Renal cortical epithelial cell (primary cell): ENCODE results near the gene HOXA7. TPM values are rescaled to one million over a fixed set of nuclear protein-coding genes. Genes with fewer than 3 reads are reported as not detected.

Experiments
- DNase-seq: peaks from one replicate; pipeline ENCODE4 v3.0.0-alpha.2; 2011; ENCODE audit warnings: low read depth
- total RNA-seq: library from RNA; depleted of rRNA; stranded (reverse); fragments of >200 nt; gene quantifications from 2 replicates; pipeline ENCODE4 v1.2.3, GENCODE V29; 2014

HOXA7 gene
- total RNA-seq, 1 donor from 2014 or later: 12.0 TPM

- DNase-seq: no peak
Measured at GRCh38 chr7:27119412-27119911, 37.0 kb downstream of the HOXA7 start.

GRCh38 chr7:27118580-27118979, 37.9 kb downstream of the HOXA7 start:
- DNase-seq: no peak

GRCh38 chr7:27117887-27118491, 38.5 kb downstream of the HOXA7 start:
- peak; percentile 69 for DNase-seq

DNA sequence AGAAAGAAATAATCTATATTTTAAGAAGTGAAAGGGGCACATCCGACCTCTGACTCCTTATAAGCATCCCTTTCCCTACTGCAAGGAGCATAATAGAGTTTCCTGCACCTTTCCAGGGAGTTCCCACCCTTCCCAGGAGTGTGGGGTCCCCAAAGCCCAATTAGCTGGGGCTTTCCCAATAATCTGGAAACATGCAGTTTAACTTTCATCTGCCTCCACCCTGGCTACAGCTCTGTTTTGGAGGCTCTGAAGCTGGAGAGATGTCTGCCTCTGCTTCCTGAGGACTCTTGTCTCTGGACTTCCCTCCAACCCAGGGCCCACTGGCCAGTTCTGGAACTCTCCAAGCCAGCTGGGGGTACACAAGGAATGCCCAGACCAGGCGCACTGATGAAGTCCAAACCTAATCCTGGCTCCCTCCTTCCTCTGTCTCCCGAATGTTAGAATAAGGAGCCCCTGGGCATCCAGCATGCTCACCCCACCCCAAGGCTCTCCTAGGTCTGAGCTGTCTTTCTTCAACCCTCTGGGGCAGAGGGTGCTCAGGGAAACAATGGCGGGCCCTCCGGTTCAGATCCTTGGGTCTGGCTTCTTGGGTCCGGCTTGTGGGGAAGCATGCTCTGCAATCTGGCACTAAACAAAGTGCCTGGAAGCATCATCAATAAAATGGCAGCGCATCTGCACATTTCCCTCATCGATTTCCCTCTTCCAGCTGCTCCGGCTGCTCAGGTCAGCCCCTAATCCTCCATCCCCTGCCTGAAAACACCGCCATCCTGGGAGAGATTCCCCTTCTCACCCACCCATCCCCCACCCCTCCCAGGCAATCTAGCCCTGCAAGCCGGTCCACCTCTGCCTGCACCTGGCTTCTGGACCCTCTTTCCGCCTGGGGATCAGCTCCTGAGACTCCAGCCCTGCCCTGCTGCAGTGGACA, 39.3 kb downstream of the HOXA7 start:
- no peak for DNase-seq

DNA sequence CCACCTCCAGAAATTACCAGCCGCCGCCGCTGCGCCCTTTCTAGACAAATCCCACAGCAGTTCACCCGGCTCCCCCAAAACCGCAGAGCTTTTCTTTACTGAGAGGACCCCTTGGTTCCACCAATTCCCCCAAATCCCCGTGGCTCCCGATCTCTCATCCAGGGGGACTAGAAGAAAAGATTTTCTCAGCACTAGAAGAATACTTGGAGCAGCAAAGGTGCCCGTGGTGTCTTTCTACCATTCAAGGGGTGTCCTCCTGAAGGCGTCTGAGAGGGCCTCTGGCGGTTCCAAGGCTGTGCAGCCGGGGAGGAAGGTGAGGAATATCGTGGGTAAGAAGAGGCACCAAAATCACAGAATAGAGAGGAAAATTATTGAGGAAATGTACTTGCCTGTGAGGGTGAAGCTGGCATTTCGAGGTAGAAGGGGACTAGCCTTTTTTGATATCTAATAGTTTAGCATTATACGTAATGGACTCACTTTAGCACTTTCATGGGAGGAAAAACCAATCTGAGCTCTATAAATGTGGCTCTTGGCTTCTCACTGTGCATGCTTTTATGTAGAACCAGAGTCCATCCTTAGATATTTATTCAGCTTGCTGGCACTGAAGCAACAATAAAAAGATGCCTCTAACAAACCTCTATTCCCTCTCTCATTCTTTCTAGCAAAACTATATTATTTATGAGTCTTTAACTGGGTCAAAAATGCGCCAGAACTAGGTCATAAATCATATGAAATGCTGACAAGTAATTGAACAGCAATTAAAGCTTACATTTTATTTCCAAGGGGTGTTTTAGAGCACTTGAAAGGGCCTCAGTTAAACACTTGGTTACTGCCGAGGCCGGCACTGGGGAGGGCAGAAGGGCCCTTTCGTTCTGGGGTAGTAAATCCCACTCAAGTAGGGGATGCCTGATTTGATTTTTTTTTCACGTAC, 40.2 kb downstream of the HOXA7 start:
- no peak for DNase-seq

- DNase-seq: peak; percentile 94
Measured at GRCh38 chr7:27115221-27116026, 41.1 kb downstream of the HOXA7 start.

- DNase-seq: no peak
Measured at GRCh38 chr7:27114881-27115220, 41.6 kb downstream of the HOXA7 start.

GRCh38 chr7:27113991-27114769, 42.3 kb downstream of the HOXA7 start:
- peak; percentile 68 for DNase-seq

GRCh38 chr7:27112955-27113949, 43.2 kb downstream of the HOXA7 start:
- DNase-seq: peak; percentile 88

DNA sequence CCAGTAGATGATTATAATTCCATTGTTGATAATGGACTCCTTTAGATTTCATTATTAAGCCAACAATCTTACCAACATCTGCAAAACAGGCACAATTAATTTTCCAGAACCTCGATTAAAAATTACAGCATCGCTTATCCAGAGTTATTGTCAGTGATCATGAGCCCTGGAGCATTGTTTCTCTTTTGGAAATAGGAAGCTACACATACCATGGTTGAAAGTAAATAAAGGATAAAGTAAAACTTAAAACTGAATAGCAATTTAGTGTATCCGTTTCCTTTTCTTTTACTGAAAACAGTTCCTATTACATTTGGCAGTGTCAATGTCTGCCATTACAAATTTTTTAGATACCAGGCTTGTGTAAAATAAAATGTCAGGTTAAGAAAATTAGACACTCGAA, 44.1 kb downstream of the HOXA7 start:
- no peak for DNase-seq

DNA sequence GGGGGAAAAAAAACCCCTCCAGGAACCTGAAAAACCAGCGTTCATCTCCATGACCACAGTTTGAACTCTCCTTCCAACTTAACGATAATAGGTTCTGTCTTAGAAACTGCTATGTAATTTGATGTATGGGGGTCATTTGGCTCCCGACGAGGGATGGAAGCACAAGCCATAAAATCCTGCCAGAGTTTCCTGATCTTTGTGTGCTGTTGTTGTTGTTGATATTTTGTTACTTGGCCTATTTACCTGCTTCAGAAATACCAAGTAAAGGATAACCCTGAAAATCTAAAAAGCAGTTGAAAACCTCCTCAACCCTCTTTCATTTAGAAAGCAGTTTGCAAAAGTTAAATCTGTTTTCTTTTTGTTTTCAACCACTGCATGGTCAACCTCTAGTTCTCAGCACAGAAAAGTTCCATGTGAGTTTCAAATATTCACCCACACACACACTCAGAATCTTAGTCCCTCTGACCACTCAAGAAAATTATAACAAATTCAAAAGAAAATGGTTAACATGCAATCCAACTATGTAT, 44.7 kb downstream of the HOXA7 start:
- DNase-seq: no peak

DNA sequence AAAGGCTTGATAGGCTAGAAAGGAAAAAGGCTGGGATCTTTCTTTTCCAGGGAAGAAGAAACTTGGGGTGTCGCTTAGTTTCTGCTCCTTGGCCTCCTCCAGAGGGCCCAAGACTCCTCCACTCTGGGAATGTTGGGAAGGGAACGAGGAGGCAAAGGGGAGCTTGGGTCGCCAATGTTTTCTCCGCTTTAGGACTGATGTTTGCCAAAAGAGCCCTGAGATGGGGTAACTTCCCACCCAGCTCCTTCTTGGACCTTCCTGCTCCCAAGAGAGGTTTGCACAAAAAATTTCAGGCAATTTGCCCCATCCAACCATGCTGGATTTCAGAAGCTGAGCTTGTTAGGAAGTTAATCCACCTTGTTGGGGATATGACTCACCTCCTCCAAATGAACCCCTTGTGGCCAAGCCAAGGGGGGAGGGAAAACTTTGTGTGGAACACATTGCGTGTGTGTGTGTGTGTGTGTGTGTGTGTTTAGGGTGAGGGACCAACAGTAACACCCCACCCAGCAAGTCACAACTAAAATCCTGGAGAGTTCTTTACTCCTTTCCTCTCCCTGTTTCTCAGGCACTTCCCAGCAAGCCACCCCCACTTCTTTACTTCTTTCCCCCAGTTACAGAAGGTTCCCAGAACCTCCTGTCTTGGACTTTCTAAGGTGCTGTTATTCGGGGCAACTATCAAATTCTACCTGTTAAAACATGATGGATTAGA, 45.3 kb downstream of the HOXA7 start:
- peak; percentile 92 for DNase-seq

DNA sequence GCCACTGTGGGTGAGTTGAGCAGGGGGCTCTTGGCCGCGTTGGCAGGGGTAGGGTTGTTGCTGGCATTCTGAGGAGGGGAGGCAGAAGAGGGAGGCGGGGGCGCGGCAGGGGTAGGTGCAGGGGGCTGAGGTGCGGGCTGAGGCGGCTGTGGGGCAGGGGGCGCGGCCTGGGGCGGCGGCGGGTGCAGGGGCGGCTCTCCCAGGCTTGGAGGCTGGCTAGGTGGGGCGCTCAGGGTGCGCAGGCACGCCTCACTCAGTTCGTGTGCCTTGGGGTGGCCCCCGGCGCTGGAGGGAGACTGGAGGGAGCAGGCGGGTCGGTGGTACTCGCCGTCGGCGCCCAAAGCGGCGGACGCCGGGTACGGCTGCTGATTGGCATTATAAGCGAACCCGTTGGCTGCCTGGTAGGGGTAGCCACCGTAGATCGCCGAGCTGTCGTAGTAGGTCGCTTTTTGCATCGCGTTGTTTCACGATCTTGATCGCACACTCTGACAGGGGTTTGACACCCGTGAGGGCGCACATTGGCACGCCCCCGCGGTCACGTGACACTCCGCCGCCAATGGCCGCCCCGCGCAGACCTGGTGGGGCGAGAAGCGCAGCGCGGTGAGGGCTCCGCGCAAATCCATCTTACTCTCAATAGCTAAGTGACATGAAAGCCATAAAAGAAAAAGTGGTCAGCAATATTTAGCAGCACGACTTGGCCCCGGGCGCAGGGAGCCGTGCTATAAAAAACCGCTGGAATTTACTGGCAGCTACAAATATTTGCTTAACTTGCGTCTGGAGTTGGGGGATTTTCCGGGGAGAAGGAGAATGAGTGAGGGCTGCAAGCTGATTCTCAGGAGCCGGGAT, 46.1 kb downstream of the HOXA7 start:
- peak; percentile 91 for DNase-seq

DNA sequence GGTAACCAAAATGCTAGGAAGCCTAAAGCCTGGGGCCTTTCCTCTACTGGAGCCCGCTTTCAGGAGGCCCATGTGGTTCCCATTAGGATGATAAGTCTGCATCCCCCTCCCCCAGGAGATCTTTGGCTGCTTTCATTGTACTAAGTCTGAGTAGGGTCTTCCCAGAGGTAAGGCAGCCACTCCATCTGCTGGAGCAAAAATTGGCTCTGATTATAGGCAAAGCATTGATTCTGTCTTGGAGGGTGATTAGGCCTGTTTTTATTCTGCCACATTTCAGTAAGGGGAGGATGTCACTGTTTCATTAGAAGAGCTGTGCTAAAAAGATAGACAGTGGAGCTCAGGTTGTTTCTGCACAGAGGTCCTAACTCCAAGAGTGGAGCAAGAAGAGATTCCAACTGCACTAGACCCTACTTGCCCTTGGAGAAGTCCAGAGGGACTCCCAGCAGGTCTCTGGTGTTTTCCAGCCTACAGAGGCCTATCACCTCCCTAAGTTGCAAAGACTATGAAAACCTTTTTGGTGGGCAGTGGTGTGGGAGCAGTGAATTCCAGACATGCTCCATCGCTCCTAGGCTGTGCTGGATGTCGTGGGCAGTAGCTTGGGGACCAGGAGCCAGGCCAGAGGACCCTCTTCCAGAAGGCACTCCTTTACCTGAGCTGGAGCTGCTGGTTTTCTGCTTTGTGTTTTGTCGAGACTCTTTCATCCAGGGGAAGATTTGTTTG, 46.8 kb downstream of the HOXA7 start:
- no peak for DNase-seq

- DNase-seq: peak; percentile 73
Measured at GRCh38 chr7:27108390-27109127, 47.9 kb downstream of the HOXA7 start.
